ENCODE measurements around the gene CCNH. TPM values are rescaled to one million over a fixed set of nuclear protein-coding genes. Genes with fewer than 3 reads are reported as not detected.

The CCNH gene
- total RNA-seq, 2 experiments from 2014 or later, result 61.4 to 68.0 TPM

DNA sequence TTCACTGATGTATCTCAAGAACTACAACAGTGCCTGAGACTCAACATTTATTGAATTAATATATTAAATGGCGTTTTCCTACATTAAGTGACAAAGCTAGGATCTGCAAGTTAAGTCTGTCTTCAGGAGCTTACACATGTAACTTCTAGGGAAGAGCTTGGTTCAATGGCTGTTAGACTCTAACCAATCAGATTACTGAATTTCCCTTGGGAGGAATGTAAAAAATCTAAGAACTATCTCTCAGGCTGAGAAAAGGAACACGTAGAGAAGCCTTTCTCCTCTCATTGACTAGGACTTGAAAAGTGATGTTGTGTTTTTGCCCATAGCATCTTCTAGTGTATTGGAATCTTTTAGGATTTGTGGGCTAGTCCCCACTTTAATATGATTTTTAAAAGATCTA, 53.6 kb downstream of the CCNH start:
- Mint-ChIP-seq H3K9me3 (no peaks in the 10 kb centered on the region), H3K4me1 (peaks cover 13% of the 10 kb centered on the region), H3K27me3 (no peaks in the 10 kb centered on the region), H3K36me3 (peaks cover 37% of the 10 kb centered on the region), H3K27ac (no peak overlapping the region), H3K4me3 (no peak overlapping the region)
- DNase-seq, result no peak

DNA sequence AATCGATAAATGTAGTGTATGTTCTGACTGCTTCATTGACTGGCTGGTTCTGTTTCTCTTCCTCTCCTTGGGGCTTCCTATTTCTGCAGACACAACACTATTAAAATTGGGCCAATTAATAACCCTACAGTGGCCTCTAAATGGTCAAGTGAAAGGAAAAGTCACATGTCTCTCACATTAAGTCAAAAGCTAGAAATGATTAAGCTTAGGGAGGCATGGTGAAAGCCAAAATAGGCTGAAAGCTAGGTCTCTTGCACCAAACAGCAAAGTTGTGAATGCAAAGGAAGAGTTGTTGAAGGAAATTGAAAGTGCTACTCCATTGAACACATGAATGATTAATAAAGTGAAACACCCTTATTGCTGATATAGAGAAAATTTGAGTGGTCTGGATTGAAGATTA, 58.2 kb downstream of the CCNH start:
- Mint-ChIP-seq H3K9me3 (no peaks in the 10 kb centered on the region), H3K4me1 (peaks cover 16% of the 10 kb centered on the region), H3K36me3 (peaks cover 27% of the 10 kb centered on the region), H3K27ac (peak overlapping the region; percentile 31), H3K27me3 (no peaks in the 10 kb centered on the region), H3K4me3 (no peak overlapping the region)
- no peak for DNase-seq

DNA sequence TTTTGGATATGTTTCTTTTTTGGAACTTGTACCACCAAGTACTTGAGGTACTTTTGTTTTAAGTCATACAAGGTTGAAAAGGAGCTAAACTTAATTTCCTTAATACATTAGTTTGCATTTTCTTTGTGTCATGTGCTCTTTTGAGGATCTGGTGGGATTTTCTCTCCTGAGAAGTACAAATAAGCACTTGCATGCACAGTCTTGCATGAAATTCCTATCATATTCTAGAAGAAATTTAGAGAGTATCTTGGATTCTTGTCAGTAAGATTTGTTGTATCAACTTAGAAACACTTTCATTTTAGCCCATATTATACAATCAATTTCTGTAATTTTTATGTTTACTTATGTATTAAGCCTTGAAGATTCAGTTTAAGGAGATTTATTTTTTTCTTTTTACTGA, 64.9 kb downstream of the CCNH start:
- H3K4me1 Mint-ChIP-seq, result peaks cover 7% of the 10 kb centered on the region

DNA sequence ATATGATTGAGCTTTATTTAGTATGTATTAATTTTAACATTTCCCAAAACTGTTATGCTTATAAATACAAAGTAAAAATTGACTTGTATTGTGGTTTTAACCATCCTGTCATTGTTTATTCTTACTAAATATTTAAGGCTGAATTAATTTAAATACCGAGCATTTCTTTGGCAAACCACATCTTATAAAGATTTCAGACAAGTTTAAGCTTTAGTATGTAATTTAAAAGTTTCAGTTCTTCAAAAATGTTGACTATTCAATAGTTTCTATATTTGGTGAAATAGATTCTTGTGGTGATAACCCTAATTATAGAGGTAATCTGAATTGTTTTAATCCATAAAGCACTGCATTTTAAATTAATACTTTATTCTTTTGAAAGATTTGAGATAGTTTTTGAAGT, 65.5 kb downstream of the CCNH start:
- H3K9me3 Mint-ChIP-seq, result peaks cover 4% of the 10 kb centered on the region
- H3K27me3 Mint-ChIP-seq, result no peaks in the 10 kb centered on the region
- no peak overlapping the region for H3K27ac Mint-ChIP-seq
- no peak for DNase-seq
- peaks cover 7% of the 10 kb centered on the region for H3K4me1 Mint-ChIP-seq
- H3K4me3 Mint-ChIP-seq, result no peak overlapping the region
- H3K36me3 Mint-ChIP-seq, result peaks cover 25% of the 10 kb centered on the region

More for the DNA sequence above, 64.9 kb downstream of the CCNH start:
- Mint-ChIP-seq H3K27me3 (no peaks in the 10 kb centered on the region), H3K4me3 (no peak overlapping the region), H3K27ac (no peak overlapping the region), H3K9me3 (peaks cover 4% of the 10 kb centered on the region), H3K36me3 (peaks cover 22% of the 10 kb centered on the region)
- DNase-seq, result no peak

Other genes with a start within 250 kb of the CCNH start
- 10 to 100 TPM; 19.2 to 21.7 TPM for gene RASA1, start 145.0 kb downstream of the CCNH start, total RNA-seq